Neural cell (in vitro differentiated cells): Measurements from ENCODE around the gene TRAF3.

Source experiments
- EP300 ChIP-seq: fragments of 450-650 bp; conservative IDR thresholded peaks from 2 replicates; pipeline ENCODE4 v1.6.1; 2014; ENCODE audit warnings: antibody characterized with exemption, mild to moderate bottlenecking, moderate library complexity; ENCODE audit not compliant: poor library complexity, severe bottlenecking
- TF ChIP-seq, protein P1 (sequence below): fragments of 450-650 bp; IDR thresholded peaks from 2 replicates; pipeline ENCODE4 v1.5.1; 2014; ENCODE audit warnings: antibody characterized with exemption, mild to moderate bottlenecking, moderate library complexity; ENCODE audit not compliant: poor library complexity, severe bottlenecking

DNA sequence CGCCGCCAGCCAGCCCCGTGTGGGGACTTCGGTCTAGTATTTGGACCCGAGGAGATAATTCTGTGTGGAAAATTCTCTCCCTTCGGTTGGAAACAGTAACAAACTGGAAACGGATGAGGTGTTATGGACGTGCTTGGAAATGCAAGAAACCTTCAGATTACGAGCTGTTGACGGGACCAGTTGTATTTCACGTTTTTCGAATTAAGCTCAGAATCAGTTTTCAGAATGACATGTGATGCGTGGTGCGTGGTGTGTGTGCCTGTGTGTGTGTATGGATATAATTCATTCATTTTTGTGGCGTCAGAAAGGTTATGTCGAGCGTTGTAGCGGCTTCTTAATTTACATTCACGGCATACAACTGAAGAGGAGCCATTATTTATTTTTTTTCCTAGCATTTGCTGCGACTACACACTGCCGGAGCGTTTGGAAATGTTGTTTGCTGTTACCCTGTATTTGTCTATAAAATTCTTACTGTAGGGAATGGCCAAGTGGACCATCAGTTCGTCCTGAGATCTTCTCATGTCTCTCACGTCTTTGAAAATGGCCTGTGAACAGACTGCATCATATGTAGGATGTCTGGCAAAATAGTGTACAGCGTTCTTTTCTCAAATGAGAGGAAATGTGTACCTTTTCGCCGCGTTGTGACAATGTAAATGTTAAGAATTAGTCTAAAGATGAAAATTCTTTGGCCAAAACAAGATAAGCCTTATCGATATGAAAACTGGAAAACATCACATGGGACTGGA is 1.3 kb downstream of the TRAF3 start:
- TF ChIP-seq, protein P1, sequence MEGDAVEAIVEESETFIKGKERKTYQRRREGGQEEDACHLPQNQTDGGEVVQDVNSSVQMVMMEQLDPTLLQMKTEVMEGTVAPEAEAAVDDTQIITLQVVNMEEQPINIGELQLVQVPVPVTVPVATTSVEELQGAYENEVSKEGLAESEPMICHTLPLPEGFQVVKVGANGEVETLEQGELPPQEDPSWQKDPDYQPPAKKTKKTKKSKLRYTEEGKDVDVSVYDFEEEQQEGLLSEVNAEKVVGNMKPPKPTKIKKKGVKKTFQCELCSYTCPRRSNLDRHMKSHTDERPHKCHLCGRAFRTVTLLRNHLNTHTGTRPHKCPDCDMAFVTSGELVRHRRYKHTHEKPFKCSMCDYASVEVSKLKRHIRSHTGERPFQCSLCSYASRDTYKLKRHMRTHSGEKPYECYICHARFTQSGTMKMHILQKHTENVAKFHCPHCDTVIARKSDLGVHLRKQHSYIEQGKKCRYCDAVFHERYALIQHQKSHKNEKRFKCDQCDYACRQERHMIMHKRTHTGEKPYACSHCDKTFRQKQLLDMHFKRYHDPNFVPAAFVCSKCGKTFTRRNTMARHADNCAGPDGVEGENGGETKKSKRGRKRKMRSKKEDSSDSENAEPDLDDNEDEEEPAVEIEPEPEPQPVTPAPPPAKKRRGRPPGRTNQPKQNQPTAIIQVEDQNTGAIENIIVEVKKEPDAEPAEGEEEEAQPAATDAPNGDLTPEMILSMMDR, result peak; percentile 7
- no peak for TF ChIP-seq EP300
